WERI-Rb-1 (cell line): ENCODE results near the gene CADM2.

Experiments
- DNase-seq: peaks from one replicate; pipeline ENCODE4 v3.0.0-alpha.2; 2020
- H3K27ac ChIP-seq: fragments of 250-450 bp; sonication (Bioruptor Pico); 2 replicates; pipeline ENCODE4 v1.5.1; 2020; ENCODE audit warnings: mild to moderate bottlenecking, moderate library complexity
- H3K27me3 ChIP-seq: fragments of 250-450 bp; sonication (Bioruptor Pico); 2 replicates; pipeline ENCODE4 v1.5.1; 2021; ENCODE audit warnings: mild to moderate bottlenecking, low read depth, moderate library complexity; ENCODE audit not compliant: insufficient read depth, severe bottlenecking
- H3K36me3 ChIP-seq: fragments of 250-450 bp; sonication (Bioruptor Pico); 2 replicates; pipeline ENCODE4 v1.5.1; 2020; ENCODE audit warnings: mild to moderate bottlenecking, moderate library complexity
- H3K4me3 ChIP-seq: 2 replicates; pipeline ENCODE4 v1.5.1; 2011; ENCODE audit warnings: low read depth, mild to moderate bottlenecking, control low read depth, low read length
- H3K9me3 ChIP-seq: fragments of 250-450 bp; sonication (Bioruptor Pico); 2 replicates; pipeline ENCODE4 v1.5.1; 2021; ENCODE audit warnings: mild to moderate bottlenecking, moderate library complexity; ENCODE audit not compliant: severe bottlenecking
- CTCF ChIP-seq: IDR thresholded peaks from 2 replicates; pipeline ENCODE4 v1.5.1; 2011; ENCODE audit warnings: low read depth, mild to moderate bottlenecking, control low read depth, inconsistent platforms, low read length

Gene CADM2

DNA sequence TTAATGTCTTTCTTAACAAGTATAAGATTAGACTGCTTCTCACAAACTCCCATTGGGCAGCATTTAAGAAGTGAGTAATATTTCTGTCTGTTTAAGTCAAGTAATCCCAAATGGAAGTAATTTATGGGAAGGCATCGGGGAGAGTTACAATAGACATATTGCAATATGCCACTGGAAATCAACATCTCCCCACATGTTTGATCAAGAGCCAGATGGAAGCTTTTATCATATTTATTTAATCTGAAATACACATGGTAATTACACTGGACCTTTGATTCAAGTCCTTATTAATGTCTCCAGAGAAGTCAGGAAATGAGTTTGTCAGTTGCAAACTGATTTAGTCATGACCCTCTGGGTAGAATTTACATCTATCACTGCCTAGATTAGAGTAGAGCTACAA lies 1088.4 kb downstream of the CADM2 start:
- H3K27ac ChIP-seq, result no peak overlapping the region
- DNase-seq, result no peak
- no peak for TF ChIP-seq CTCF
- H3K9me3 ChIP-seq, result no peaks in the 10 kb centered on the region
- no peaks in the 10 kb centered on the region for H3K27me3 ChIP-seq
- no peaks in the 10 kb centered on the region for H3K36me3 ChIP-seq
- H3K4me3 ChIP-seq, result no peak overlapping the region

- Histone ChIP-seq H3K27me3 (no peaks in the 10 kb centered on the region), H3K9me3 (no peaks in the 10 kb centered on the region), H3K36me3 (no peaks in the 10 kb centered on the region), H3K27ac (no peak overlapping the region), H3K4me3 (no peak overlapping the region)
- TF ChIP-seq CTCF, result no peak
- DNase-seq, result no peak
These were observed 1092.3 kb downstream of the CADM2 start for GRCh38 chr3:86051058-86051457.

DNA sequence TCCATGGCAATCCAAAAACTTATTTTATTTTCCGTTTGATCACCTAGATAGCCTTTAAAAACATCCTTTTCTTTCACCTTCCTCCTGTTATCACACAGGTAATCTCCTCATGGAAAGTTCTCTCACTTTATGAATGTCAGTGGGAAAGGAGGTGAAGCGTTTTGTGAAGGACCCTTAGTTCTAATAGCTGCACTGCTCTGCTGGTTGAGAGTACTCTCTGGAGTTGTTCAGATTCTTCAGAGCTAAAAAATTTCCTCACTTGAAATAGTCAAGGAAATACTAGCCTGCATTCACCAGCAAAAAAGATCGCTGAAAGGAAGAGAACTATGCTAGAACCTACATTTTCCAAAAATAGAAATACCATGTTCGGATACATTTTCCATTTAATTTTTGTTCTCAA lies 1097.2 kb downstream of the CADM2 start:
- Histone ChIP-seq H3K27me3 (no peaks in the 10 kb centered on the region), H3K9me3 (no peaks in the 10 kb centered on the region), H3K4me3 (no peak overlapping the region), H3K27ac (no peak overlapping the region), H3K36me3 (no peaks in the 10 kb centered on the region)
- no peak for DNase-seq
- TF ChIP-seq CTCF, result no peak

DNA sequence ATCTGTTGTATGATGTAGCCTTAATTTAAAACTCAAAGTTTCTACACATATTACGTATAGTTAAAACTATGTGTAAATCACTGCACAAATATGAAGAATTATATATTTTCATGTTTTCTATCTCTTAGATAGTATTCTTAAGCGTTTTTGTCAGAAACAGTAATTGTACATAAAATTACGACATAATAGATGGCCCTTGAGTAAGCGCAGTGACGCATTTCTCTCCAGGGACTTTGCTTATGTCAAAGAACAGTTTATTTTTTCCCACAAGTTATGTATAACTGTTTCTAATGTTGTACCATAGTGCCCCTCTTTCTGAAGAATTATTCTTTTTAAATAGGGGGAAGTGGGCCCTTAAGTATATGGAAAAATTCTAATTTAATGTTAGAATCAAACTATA lies 1098.2 kb downstream of the CADM2 start:
- no peak for TF ChIP-seq CTCF
- no peak for DNase-seq
- Histone ChIP-seq H3K4me3 (no peak overlapping the region), H3K27me3 (no peaks in the 10 kb centered on the region), H3K9me3 (no peaks in the 10 kb centered on the region), H3K36me3 (no peaks in the 10 kb centered on the region), H3K27ac (no peak overlapping the region)

DNA sequence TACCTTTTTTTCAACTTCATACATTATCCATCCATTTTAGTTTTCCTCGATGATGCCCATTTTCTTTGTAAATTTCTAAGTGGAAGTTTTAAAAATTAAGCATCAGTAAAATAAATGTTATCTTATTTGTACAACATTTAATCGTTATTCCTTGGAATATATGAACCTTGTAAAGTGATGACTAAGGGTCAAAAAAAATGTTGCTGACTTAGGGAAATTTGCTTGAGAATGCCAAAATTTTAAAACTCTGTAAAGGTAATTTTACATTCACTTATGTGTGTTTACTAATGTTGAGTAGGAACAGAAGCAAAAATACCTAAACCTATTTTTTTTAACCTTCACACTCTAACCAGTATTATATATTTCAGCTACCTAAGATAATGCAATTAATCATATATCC lies 1115.0 kb downstream of the CADM2 start:
- Histone ChIP-seq H3K9me3 (no peaks in the 10 kb centered on the region), H3K36me3 (no peaks in the 10 kb centered on the region), H3K27ac (no peak overlapping the region), H3K27me3 (no peaks in the 10 kb centered on the region), H3K4me3 (no peak overlapping the region)
- no peak for DNase-seq
- TF ChIP-seq CTCF, result no peak

DNA sequence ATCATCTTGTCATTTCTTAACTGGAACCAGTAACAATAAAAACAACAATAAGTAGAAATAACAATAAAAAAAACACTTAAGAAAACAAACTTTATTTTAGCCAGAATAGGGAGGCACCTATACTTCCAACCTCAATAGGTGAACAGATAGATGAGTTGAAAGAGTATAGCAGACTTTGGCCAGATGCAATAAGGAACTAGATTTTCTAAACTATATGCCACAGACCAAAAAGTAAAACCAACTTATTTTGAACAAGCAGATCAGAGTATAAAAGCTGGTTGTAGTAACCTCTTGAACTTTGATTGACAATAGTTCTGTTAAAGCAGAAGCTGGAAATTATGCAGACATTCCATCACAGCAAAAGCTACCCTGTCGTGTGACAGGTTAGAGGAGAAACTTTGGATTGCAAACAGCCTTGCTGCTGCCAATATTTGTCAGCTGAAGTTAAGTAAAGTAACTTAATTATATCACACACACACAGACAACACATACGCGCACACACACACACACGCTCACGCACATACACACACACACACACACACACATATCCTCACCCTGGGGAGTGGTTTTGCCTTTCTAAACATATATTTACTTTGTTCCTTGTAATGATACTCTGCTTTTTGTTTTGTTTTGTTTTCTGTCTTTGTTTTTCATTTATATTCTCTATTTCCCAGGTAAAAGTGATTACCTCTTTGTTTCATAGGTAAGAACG lies 1128.5 kb downstream of the CADM2 start:
- DNase-seq, result no peak
- Histone ChIP-seq H3K27me3 (no peaks in the 10 kb centered on the region), H3K27ac (no peak overlapping the region), H3K36me3 (no peaks in the 10 kb centered on the region), H3K4me3 (no peak overlapping the region), H3K9me3 (no peaks in the 10 kb centered on the region)
- no peak for TF ChIP-seq CTCF
